C4-2B (cell line): ENCODE results near the gene FBXO39.

Experiments used
- CTCF ChIP-seq: fragments of 450-650 bp; conservative IDR thresholded peaks from 2 replicates; pipeline ENCODE4 v1.5.1; 2017; ENCODE audit warnings: mild to moderate bottlenecking
- ZFX ChIP-seq: fragments of 450-650 bp; IDR thresholded peaks from 2 replicates; pipeline ENCODE4 v1.6.1; 2017

GRCh38 chr17:6752068-6752909 lies 23.7 kb upstream of the FBXO39 start:
- TF ChIP-seq CTCF (no peak), ZFX (no peak)
